ENCODE data around the gene CNNM4.

CNNM4 gene

GRCh38 chr2:96837575-96837974, 76.9 kb downstream of the CNNM4 start:
- no peak overlapping the region for H3K27ac ChIP-seq (ENCODE audit: low read length)
- no peak overlapping the region for H3K4me3 ChIP-seq (ENCODE audit: low read length)
- no peak overlapping the region for H2AFZ ChIP-seq (ENCODE audit: low read depth, low read length)
- H4K20me1 ChIP-seq (ENCODE audit: insufficient read depth, low read length): no peaks in the 10 kb centered on the region
- no peak for TF ChIP-seq EZH2phosphoT487 (IDR thresholded peaks at IDR 0.05; ENCODE audit: low read depth)
- TF ChIP-seq CTCF (IDR thresholded peaks at IDR 0.05; ENCODE audit: low read depth, low read length): no peak
- peaks cover 9% of the 10 kb centered on the region for H3K36me3 ChIP-seq (replicated peaks; ENCODE audit: low read depth, low read length)
- no peaks in the 10 kb centered on the region for H3K9me3 ChIP-seq (ENCODE audit: insufficient read depth, low read length)
- no peaks in the 10 kb centered on the region for H3K79me2 ChIP-seq (ENCODE audit: low read length)
- no peaks in the 10 kb centered on the region for H3K4me1 ChIP-seq (ENCODE audit: low read length)
- no peak overlapping the region for H3K9ac ChIP-seq (ENCODE audit: low read length)
- H3K27me3 ChIP-seq (ENCODE audit: low read depth, low read length): no peaks in the 10 kb centered on the region
- no peak overlapping the region for H3K4me2 ChIP-seq (ENCODE audit: low read length)

- Histone ChIP-seq H3K4me1 (ENCODE audit: low read length) (no peaks in the 10 kb centered on the region), H2AFZ (ENCODE audit: low read depth, low read length) (no peak overlapping the region), H3K36me3 (replicated peaks; ENCODE audit: low read depth, low read length) (peaks cover 9% of the 10 kb centered on the region), H3K4me2 (ENCODE audit: low read length) (no peak overlapping the region), H3K9ac (ENCODE audit: low read length) (no peak overlapping the region), H3K27me3 (ENCODE audit: low read depth, low read length) (no peaks in the 10 kb centered on the region), H3K4me3 (ENCODE audit: low read length) (no peak overlapping the region), H3K27ac (ENCODE audit: low read length) (no peak overlapping the region), H3K9me3 (ENCODE audit: insufficient read depth, low read length) (no peaks in the 10 kb centered on the region), H3K79me2 (ENCODE audit: low read length) (no peaks in the 10 kb centered on the region), H4K20me1 (ENCODE audit: insufficient read depth, low read length) (no peaks in the 10 kb centered on the region)
- TF ChIP-seq EZH2phosphoT487 (IDR thresholded peaks at IDR 0.05; ENCODE audit: low read depth): no peak
- TF ChIP-seq CTCF (IDR thresholded peaks at IDR 0.05; ENCODE audit: low read depth, low read length): no peak
These were observed 77.9 kb downstream of the CNNM4 start for GRCh38 chr2:96838345-96839292.

- no peaks in the 10 kb centered on the region for H3K9me3 ChIP-seq (ENCODE audit: insufficient read depth, low read length)
- TF ChIP-seq EZH2phosphoT487 (IDR thresholded peaks at IDR 0.05; ENCODE audit: low read depth) (no peak), CTCF (IDR thresholded peaks at IDR 0.05; ENCODE audit: low read depth, low read length) (no peak)
- H3K4me3 ChIP-seq (ENCODE audit: low read length): no peak overlapping the region
- no peak overlapping the region for H3K27ac ChIP-seq (ENCODE audit: low read length)
- H3K4me2 ChIP-seq (ENCODE audit: low read length): no peak overlapping the region
- H3K36me3 ChIP-seq (replicated peaks; ENCODE audit: low read depth, low read length): peaks cover 9% of the 10 kb centered on the region
- no peaks in the 10 kb centered on the region for H3K27me3 ChIP-seq (ENCODE audit: low read depth, low read length)
- no peaks in the 10 kb centered on the region for H4K20me1 ChIP-seq (ENCODE audit: insufficient read depth, low read length)
- no peak overlapping the region for H3K9ac ChIP-seq (ENCODE audit: low read length)
- H2AFZ ChIP-seq (ENCODE audit: low read depth, low read length): no peak overlapping the region
- H3K4me1 ChIP-seq (ENCODE audit: low read length): no peaks in the 10 kb centered on the region
- H3K79me2 ChIP-seq (ENCODE audit: low read length): no peaks in the 10 kb centered on the region
These were observed 78.7 kb downstream of the CNNM4 start for GRCh38 chr2:96839293-96839874.

Data from OCI-LY3 (cell line).